Measurements from ENCODE around the gene MORC3.

DNA sequence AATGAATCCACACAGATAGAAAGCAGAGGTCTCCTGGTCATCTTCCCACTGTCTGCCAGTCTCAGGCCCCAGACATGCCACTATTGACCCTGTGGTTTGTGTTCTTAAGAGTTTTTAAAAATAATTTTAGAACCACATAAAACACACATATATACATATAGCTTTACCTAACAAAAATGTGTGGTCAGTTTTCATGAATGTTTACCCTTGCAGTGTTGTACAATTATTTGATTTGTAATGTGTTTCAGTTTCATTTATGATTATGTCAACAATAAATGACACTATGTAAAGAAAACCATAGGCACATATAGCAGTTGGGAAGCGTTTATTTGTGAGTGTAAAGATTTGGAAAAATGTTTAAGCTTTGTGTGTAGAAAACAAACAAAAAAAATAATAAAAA, 82.3 kb downstream of the MORC3 start:
- TF ChIP-seq ZNF274 (IDR thresholded peaks at IDR 0.05; ENCODE audit: low read depth, low read length) (no peak), SUZ12 (IDR thresholded peaks at IDR 0.05; ENCODE audit: extremely low read depth, insufficient read depth, insufficient read length) (no peak)
